HEK293 (cell line): ENCODE results near the gene CNTRL.
"Not testable (repeated sequence)": the region's sequence is repeated elsewhere in the genome, so short reads cannot be mapped to it uniquely, and the experiment has no call there.

Experiments used
- CTCF ChIA-PET: fragments of 350-600 bp; formaldehyde crosslinking; extraction: SDS; loops from one replicate; lab custom pipeline; 2021; ENCODE audit warnings: antibody characterized with exemption; lab: Yijun Ruan, JAX
- POLR2A ChIA-PET: fragments of 300-600 bp; formaldehyde crosslinking; extraction: SDS; loops from one replicate; lab custom pipeline; 2020; ENCODE audit warnings: antibody characterized with exemption, inconsistent platforms; lab: Yijun Ruan, JAX
- H3K27ac ChIP-seq: fragments of 200-500 bp; sonication (Bioruptor generic); 2 replicates; pipeline ENCODE4 v1.5.1; 2014; ENCODE audit warnings: low read depth, low read length, control low read depth, inconsistent platforms; ENCODE audit errors: extremely low read depth
- H3K36me3 ChIP-seq, 2 experiments: fragments of 200-500 bp in 1 of 2; sonication (Bioruptor generic) in 1 of 2; 1 replicate in 1 of 2; 2 replicates in 1 of 2; pipeline ENCODE4 v1.5.1; 2014 to 2017; ENCODE audit warnings: inconsistent platforms in 2 of 2, low read length in 2 of 2; ENCODE audit not compliant: control insufficient read depth in 2 of 2, insufficient read depth in 1 of 2
- H3K4me1 ChIP-seq: fragments of 200-500 bp; sonication (Bioruptor generic); 2 replicates; pipeline ENCODE4 v1.5.1; 2014; ENCODE audit warnings: mild to moderate bottlenecking, low read length, inconsistent platforms; ENCODE audit not compliant: control insufficient read depth, insufficient read depth
- H3K4me3 ChIP-seq: 2 replicates; pipeline ENCODE4 v1.5.1; 2011; ENCODE audit warnings: low read depth, mild to moderate bottlenecking, control low read depth, low read length, moderate library complexity
- H3K9me3 ChIP-seq: fragments of 200-500 bp; sonication (Bioruptor generic); 2 replicates; pipeline ENCODE4 v1.5.1; 2014; ENCODE audit warnings: low read depth, low read length, inconsistent platforms; ENCODE audit not compliant: control insufficient read depth, insufficient read depth
- BCL11B ChIP-seq: fragments of 450-650 bp; formaldehyde crosslinking; IDR thresholded peaks from 2 replicates; pipeline ENCODE4 v1.5.1; 2016; ENCODE audit warnings: low read depth, missing biosample characterization, missing genetic modification characterization
- CTCF ChIP-seq: fragments of 450-650 bp; formaldehyde crosslinking; IDR thresholded peaks from 2 replicates; pipeline ENCODE4 v1.5.1; 2016; ENCODE audit warnings: missing biosample characterization, missing genetic modification characterization
- GLI4 ChIP-seq: fragments of 450-650 bp; formaldehyde crosslinking; IDR thresholded peaks from 2 replicates; pipeline ENCODE4 v1.5.1; 2016; ENCODE audit warnings: missing biosample characterization, missing genetic modification characterization
- KLF1 ChIP-seq: fragments of 450-650 bp; formaldehyde crosslinking; IDR thresholded peaks from 2 replicates; pipeline ENCODE4 v1.5.1; 2016; ENCODE audit warnings: missing biosample characterization, missing genetic modification characterization
- KLF9 ChIP-seq: fragments of 450-650 bp; formaldehyde crosslinking; IDR thresholded peaks from 2 replicates; pipeline ENCODE4 v1.5.1; 2016; ENCODE audit warnings: missing biosample characterization, missing genetic modification characterization, low read depth
- PBX3 ChIP-seq: sonication (generic); formaldehyde crosslinking; IDR thresholded peaks from 2 replicates; pipeline ENCODE4 v1.8.1; 2022; ENCODE audit warnings: mild to moderate bottlenecking, moderate library complexity, missing genetic modification reagents
- ZNF18 ChIP-seq: fragments of 450-650 bp; formaldehyde crosslinking; IDR thresholded peaks from 2 replicates; pipeline ENCODE4 v1.5.1; 2016; ENCODE audit warnings: missing biosample characterization, missing genetic modification characterization
- ZNF292 ChIP-seq: fragments of 450-650 bp; formaldehyde crosslinking; IDR thresholded peaks from 2 replicates; pipeline ENCODE4 v1.5.1; 2016; ENCODE audit warnings: low read depth, missing biosample characterization, missing genetic modification characterization, borderline replicate concordance
- ZNF335 ChIP-seq: fragments of 450-650 bp; formaldehyde crosslinking; conservative IDR thresholded peaks from 2 replicates; pipeline ENCODE4 v1.5.1; 2016; ENCODE audit warnings: missing biosample characterization, missing genetic modification characterization
- ZNF362 ChIP-seq: fragments of 450-650 bp; formaldehyde crosslinking; IDR thresholded peaks from 2 replicates; pipeline ENCODE4 v1.5.1; 2016; ENCODE audit warnings: missing biosample characterization, missing genetic modification characterization

CNTRL gene

GRCh38 chr9:121088576-121088975 lies 13.8 kb downstream of the CNTRL start:
- Histone ChIP-seq H3K9me3 (no peaks in the 10 kb centered on the region), H3K4me1 (no peaks in the 10 kb centered on the region), H3K36me3 (peaks cover 0 to 10% of the 10 kb centered on the region in 2 experiments; a peak in 1 of 3 replicates), H3K4me3 (no peak overlapping the region), H3K27ac (no peak overlapping the region)
- TF ChIP-seq BCL11B (tag by site-specific recombination) (no peak), KLF9 (tag by site-specific recombination) (no peak), CTCF (tag by site-specific recombination) (no peak), ZNF18 (tag by site-specific recombination) (no peak), ZNF335 (tag by site-specific recombination) (no peak)
- ChIA-PET POLR2A (no interaction called here), CTCF (no interaction called here)

DNA sequence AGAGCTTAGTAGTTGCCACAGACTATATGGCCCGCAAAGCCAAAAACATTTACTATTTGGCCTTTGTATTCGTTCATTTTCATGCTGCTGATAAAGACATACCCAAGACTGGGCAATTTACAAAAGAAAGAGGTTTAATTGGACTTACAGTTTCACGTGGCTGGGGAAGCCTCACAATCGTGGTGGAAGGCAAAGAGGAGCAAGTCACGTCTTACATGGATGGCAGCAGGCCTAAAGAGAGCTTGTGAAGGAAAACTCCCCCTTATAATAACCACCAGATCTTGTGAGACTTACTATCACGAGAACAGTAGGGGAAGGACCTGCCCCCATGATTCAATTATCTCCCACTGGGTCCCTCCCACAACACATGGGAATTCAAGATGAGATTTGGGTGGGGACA lies 16.0 kb downstream of the CNTRL start:
- CTCF ChIA-PET = interaction anchor here (0.6 to 0.8 kb wide), 3 partner anchors 30 to 123 kb away, joined by 3 read pairs; no protein-coding TSS in a partner anchor
- H3K36me3 ChIP-seq, H3K9me3 ChIP-seq, H3K27ac ChIP-seq, H3K4me3 ChIP-seq, POLR2A ChIA-PET, H3K4me1 ChIP-seq: not testable (repeated sequence)

DNA sequence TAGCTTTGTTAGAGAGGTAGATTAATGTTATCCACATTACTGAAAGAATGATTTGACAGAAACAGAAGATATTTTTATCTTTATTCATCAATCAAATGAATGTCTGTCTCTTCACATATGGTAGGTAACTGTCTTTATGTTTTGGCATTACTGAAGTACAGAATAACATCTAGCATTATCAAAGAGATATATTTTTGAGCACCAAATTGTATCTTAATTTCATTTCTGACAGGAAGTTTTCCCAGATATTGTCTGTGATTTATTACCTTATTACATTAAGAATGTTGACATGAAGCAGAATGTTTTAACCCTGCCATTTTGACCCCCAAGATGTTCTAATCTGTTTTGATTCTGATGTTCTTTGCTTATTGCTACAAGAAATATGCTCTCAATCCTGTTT lies 20.3 kb downstream of the CNTRL start:
- CTCF ChIA-PET = interaction anchor here (0.6 kb wide), 1 partner anchor 153 kb away, joined by 3 read pairs; no protein-coding TSS in a partner anchor
- Histone ChIP-seq H3K4me1 (no peaks in the 10 kb centered on the region), H3K36me3 (peaks cover 0 to 18% of the 10 kb centered on the region in 2 experiments; a peak in 1 of 3 replicates)
- POLR2A ChIA-PET = no interaction called here
- no peak for TF ChIP-seq KLF1 (tag by site-specific recombination)
- TF ChIP-seq ZNF335 (tag by site-specific recombination) = no peak
- no peak for TF ChIP-seq PBX3
- no peak for TF ChIP-seq ZNF292
- no peak for TF ChIP-seq ZNF362 (tag by site-specific recombination)
- TF ChIP-seq, all 188 proteins: peak for 0
- no peak overlapping the region for H3K27ac ChIP-seq
- H3K9me3 ChIP-seq = no peaks in the 10 kb centered on the region
- H3K4me3 ChIP-seq = no peak overlapping the region

- Histone ChIP-seq H3K27ac (no peak overlapping the region), H3K36me3 (peaks cover 0 to 10% of the 10 kb centered on the region in 2 experiments; a peak in 1 of 3 replicates), H3K9me3 (no peaks in the 10 kb centered on the region), H3K4me1 (no peaks in the 10 kb centered on the region), H3K4me3 (no peak overlapping the region)
- ChIA-PET POLR2A (no interaction called here), CTCF (interaction anchor here (0.9 kb wide), 1 partner anchor 39 kb away, joined by 3 read pairs; no protein-coding TSS in a partner anchor)
- no peak for TF ChIP-seq GLI4 (tag by site-specific recombination)
Observed at GRCh38 chr9:121098567-121099198, 23.9 kb downstream of the CNTRL start.

DNA sequence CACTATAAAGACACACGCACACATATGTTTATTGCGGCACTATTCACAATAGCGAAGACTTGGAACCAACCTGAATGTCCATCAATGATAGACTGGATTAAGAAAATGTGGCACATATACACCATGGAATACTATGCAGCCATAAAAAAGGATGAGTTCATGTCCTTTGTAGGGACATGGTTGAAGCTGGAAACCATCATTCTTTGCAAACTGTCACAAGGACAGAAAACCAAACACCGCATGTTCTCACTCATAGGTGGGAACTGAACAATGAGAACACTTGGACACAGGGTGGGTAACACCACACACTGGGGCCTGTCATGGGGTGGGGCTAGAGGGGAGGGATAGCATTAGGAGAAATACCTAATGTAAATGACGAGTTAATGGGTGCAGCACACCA lies 29.3 kb downstream of the CNTRL start:
- not testable (repeated sequence) for H3K9me3 ChIP-seq, H3K4me3 ChIP-seq, H3K4me1 ChIP-seq, H3K27ac ChIP-seq, H3K36me3 ChIP-seq
- ChIA-PET CTCF (interaction anchor here (0.6 kb wide), 1 partner anchor 29 kb away, joined by 3 read pairs; no protein-coding TSS in a partner anchor), POLR2A (interaction anchor here (0.7 kb wide), 1 partner anchor 14 kb away, joined by 3 read pairs; no protein-coding TSS in a partner anchor)
